T-cell (primary cell): ENCODE data around the gene KSR2. TPM values are rescaled to one million over a fixed set of nuclear protein-coding genes. Genes with fewer than 3 reads are reported as not detected.
"Not testable (repeated sequence)": the region's sequence is repeated elsewhere in the genome, so short reads cannot be mapped to it uniquely, and the experiment has no call there.

ENCODE experiments used
- ATAC-seq, 4 experiments: fragments of 200-7000 bp in 3 of 4; fragments of 150-1000 bp in 1 of 4; cut with Tn5 transposase; replicated peaks in 1 of 4; 1 replicate in 3 of 4; 2 replicates in 1 of 4; pipeline ENCODE4 v1.10.0; 2021; ENCODE audit warnings: moderate library complexity in 3 of 4, mild to moderate bottlenecking in 2 of 4, moderate number of reproducible peaks in 1 of 4
- CTCF ChIA-PET, 2 donors: fragments of 300-600 bp; sonication (Branson Sonifier 250); formaldehyde crosslinking; loops; one replicate each; lab custom pipeline; 2022; ENCODE audit warnings: antibody characterized with exemption in 2 of 2; lab: Charles Lee
- POLR2A ChIA-PET, 2 donors: fragments of 300-600 bp; sonication (Branson Sonifier 250); formaldehyde crosslinking; loops; one replicate each; lab custom pipeline; 2022; ENCODE audit warnings: antibody characterized with exemption in 2 of 2; lab: Charles Lee
- DNase-seq, 35 experiments: peaks; one replicate each; pipeline versions ENCODE4 v3.0.0 to v3.0.0-alpha.2; 2013 to 2023
- H3K27ac ChIP-seq: one replicate; pipeline ENCODE4 v1.5.1; 2013; ENCODE audit warnings: low read length
- H3K27me3 ChIP-seq, 2 experiments: replicated peaks in 1 of 2; 1 replicate in 1 of 2; 2 replicates in 1 of 2; pipeline versions ENCODE4 v1.6.1 to v1.7.0; 2013; ENCODE audit warnings: low read length in 1 of 2, mixed read lengths in 1 of 2; ENCODE audit not compliant: control insufficient read depth in 2 of 2, insufficient read depth in 2 of 2; ENCODE audit errors: extremely low read depth in 1 of 2
- H3K36me3 ChIP-seq, 2 donors: 1 replicate in 1 of 2; 2 replicates in 1 of 2; pipeline versions ENCODE4 v1.6.1 to v1.7.0; 2013; ENCODE audit warnings: low read length in 1 of 2; ENCODE audit not compliant: control insufficient read depth in 2 of 2, insufficient read depth in 1 of 2; ENCODE audit errors: extremely low read depth in 1 of 2
- H3K4me1 ChIP-seq, 2 experiments: 1 replicate in 1 of 2; 2 replicates in 1 of 2; pipeline versions ENCODE4 v1.6.1 to v1.7.0; 2013; ENCODE audit warnings: low read length in 2 of 2, mixed read lengths in 1 of 2; ENCODE audit not compliant: insufficient read depth in 2 of 2, control insufficient read depth in 1 of 2; ENCODE audit errors: extremely low read depth in 1 of 2
- H3K4me3 ChIP-seq, 2 donors: 1 replicate in 1 of 2; 2 replicates in 1 of 2; pipeline versions ENCODE4 v1.5.1 to v1.7.0; 2013; ENCODE audit warnings: mild to moderate bottlenecking in 2 of 2, low read length in 1 of 2, moderate library complexity in 1 of 2; ENCODE audit not compliant: control insufficient read depth in 1 of 2; ENCODE audit errors: extremely low read depth in 1 of 2
- H3K9me3 ChIP-seq: 2 replicates; pipeline ENCODE4 v1.7.0; 2013
- H3K27ac Mint-ChIP-seq, 2 donors: one replicate each; pipeline ENCODE4 v1.8.0; 2020 to 2021; ENCODE audit warnings: mild to moderate bottlenecking in 2 of 2, mixed read lengths in 2 of 2
- H3K27me3 Mint-ChIP-seq, 2 donors: one replicate each; pipeline ENCODE4 v1.8.0; 2021 to 2022; ENCODE audit warnings: mixed read lengths in 2 of 2
- H3K36me3 Mint-ChIP-seq: one replicate; pipeline ENCODE4 v1.8.0; 2021; ENCODE audit warnings: mixed read lengths
- H3K4me1 Mint-ChIP-seq, 3 donors: one replicate each; pipeline ENCODE4 v1.8.0; 2020 to 2022; ENCODE audit warnings: mixed read lengths in 3 of 3, mild to moderate bottlenecking in 1 of 3
- H3K4me3 Mint-ChIP-seq, 3 donors: one replicate each; pipeline ENCODE4 v1.8.0; 2020 to 2022; ENCODE audit warnings: mild to moderate bottlenecking in 3 of 3, mixed read lengths in 3 of 3, moderate library complexity in 3 of 3
- H3K9me3 Mint-ChIP-seq, 3 donors: one replicate each; pipeline ENCODE4 v1.8.0; 2020 to 2022; ENCODE audit warnings: mixed read lengths in 3 of 3
- WGBS: methylation state at CpG from one replicate; pipeline ENCODE4 v1.1.5; 2013; ENCODE audit warnings: missing lambda C conversion rate; ENCODE audit not compliant: insufficient coverage; 5-methylcytosine and 5-hydroxymethylcytosine counted together
- total RNA-seq, 35 experiments: library from RNA in 6 of 35; stranded (reverse) in 6 of 35; fragments of 120-200 nt in 1 of 35; gene quantifications; one replicate each; pipeline versions ENCODE4 v1.2.1 to v1.2.4 and lab custom pipeline; 2013 to 2026

KSR2 gene
- total RNA-seq, 5 donors from 2014 or later (not counting 1 experiment from before 2014, with no cell fraction given) = 0.03 to 0.10 (median 0.06) TPM

DNA sequence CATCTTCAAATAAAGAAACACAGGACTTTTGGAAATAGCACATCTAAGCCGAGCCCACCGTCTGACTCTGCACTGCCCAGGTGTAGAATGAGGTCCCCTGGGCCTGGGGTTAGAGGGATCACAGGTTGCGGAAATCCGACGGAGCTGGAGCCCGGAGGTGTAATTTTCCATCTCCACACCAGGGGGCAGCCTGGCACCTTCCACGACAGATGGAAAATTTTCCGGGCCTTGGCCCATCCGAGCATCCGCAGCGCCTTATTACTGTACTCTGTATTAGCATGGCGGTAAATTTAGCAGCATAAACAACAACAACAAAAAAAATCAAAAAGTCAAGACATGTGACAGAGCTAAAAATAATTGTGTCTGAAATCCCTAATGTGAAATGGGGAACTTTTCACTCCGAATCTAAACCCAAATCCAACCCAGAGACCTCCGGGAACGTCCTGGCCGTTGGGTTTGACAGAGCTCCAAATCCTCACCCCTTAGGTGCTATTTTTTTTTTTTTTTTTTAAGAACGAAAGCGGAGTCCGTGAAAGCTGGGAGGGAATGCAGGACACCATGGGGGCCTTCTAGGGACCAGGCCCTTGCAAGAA is 93.9 kb downstream of the KSR2 start:
- H3K9me3 ChIP-seq = no peaks in the 10 kb centered on the region
- no peak overlapping the region for H3K4me3 Mint-ChIP-seq
- 37% methylated on average over 8 of the region's 19 CpGs for WGBS
- H3K27ac ChIP-seq = no peak overlapping the region
- no peaks in the 10 kb centered on the region for H3K9me3 Mint-ChIP-seq
- no peak overlapping the region for H3K27ac Mint-ChIP-seq
- peaks cover 18 to 30% of the 10 kb centered on the region in 2 donors for H3K27me3 Mint-ChIP-seq
- peaks cover 0 to 11% of the 10 kb centered on the region in 2 experiments for H3K4me1 ChIP-seq
- H3K4me1 Mint-ChIP-seq = peaks cover 0 to 13% (median 10%) of the 10 kb centered on the region in 3 donors
- ChIA-PET CTCF (interaction anchor here (0.5 to 1.7 kb wide), 13 partner anchors 11 to 1730 kb away, joined by 3 to 10 read pairs (median 3); no protein-coding TSS in a partner anchor), POLR2A (interaction anchor here in 1 of 2 donors (0.6 kb wide), 1 partner anchor 33 kb away, joined by 7 read pairs; no protein-coding TSS in a partner anchor)
- H3K4me3 ChIP-seq = no peak overlapping the region
- H3K36me3 Mint-ChIP-seq = no peaks in the 10 kb centered on the region
- ATAC-seq (peak; percentile 41 to 58 (median 52)), DNase-seq (peak in 33 of 35 experiments; percentile 12 to 71 (median 41))
- H3K27me3 ChIP-seq = peaks cover 7 to 24% of the 10 kb centered on the region in 2 experiments
- H3K36me3 ChIP-seq = no peaks in the 10 kb centered on the region

DNA sequence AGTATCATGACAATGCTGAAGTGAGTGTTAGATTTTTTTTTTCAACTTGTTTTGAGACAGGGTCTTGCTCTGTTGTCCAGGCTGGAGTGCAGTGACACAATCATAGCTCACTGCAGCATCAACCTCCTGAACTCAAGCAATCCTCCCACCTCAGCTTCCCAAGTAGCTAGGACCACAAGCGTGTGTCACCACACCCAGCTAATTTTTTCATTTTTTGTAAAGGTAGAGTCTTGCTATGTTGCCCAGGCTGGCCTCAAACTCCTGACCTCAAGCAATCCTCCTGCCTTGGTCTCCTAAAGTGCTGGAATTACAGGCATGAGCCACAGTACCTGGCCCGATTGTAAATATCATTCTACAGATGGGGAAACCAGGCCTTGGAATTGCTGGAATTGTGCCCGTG is 94.6 kb downstream of the KSR2 start:
- H3K27me3 ChIP-seq = peaks cover 7 to 24% of the 10 kb centered on the region in 2 experiments
- ATAC-seq, H3K9me3 ChIP-seq, H3K36me3 Mint-ChIP-seq, H3K4me3 ChIP-seq, H3K27ac ChIP-seq, H3K27ac Mint-ChIP-seq, H3K4me3 Mint-ChIP-seq, H3K9me3 Mint-ChIP-seq, POLR2A ChIA-PET, DNase-seq, H3K36me3 ChIP-seq: not testable (repeated sequence)
- CTCF ChIA-PET = interaction anchor here in 1 of 2 donors (0.9 to 1.7 kb wide), 3 partner anchors 12 to 159 kb away, joined by 5 to 7 read pairs (median 5); no protein-coding TSS in a partner anchor
- Mint-ChIP-seq H3K4me1 (peaks cover 0 to 13% (median 10%) of the 10 kb centered on the region in 3 donors), H3K27me3 (peaks cover 18 to 30% of the 10 kb centered on the region in 2 donors)
- H3K4me1 ChIP-seq = peaks cover 0 to 11% of the 10 kb centered on the region in 2 experiments
- 90% methylated on average over 2 of the region's 3 CpGs for WGBS

DNA sequence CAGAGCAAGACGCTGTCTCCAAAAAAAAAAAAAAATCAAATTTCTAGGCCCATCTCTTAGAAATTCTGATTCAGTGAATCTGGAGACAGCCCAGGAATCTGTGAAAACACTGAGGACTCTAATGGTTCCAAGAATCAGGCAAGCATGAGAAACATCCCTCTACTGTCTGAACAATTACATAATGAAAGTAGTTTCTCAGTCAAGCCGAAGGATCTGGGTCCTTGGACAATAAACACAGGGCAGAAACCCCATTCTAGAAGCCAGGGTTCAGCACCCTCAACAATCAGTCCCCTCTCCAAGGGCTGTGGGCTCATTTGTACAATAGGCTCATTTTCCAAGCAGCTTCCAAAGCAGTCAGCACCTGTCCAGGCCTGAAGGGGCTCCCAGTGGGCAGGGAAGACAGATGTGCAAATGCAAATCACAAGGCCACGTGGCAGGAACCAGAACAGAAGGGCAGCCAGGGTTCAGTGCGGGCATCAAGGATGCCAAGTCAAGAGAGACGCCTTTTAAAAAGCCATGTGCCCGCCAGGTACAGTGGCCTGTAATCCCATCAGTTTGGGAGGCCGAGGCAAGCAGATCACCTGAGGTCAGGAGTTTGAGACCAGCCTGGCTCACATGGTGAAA is 96.1 kb downstream of the KSR2 start:
- H3K27ac ChIP-seq = no peak overlapping the region
- CTCF ChIA-PET = interaction anchor here (0.6 to 0.9 kb wide), 5 partner anchors 14 to 1693 kb away, joined by 3 to 11 read pairs (median 4); no protein-coding TSS in a partner anchor
- 82% methylated on average over 5 of the region's 7 CpGs for WGBS
- Mint-ChIP-seq H3K9me3 (no peaks in the 10 kb centered on the region), H3K4me1 (peaks cover 0 to 13% (median 10%) of the 10 kb centered on the region in 3 donors), H3K27me3 (peaks cover 7 to 22% of the 10 kb centered on the region in 2 donors), H3K36me3 (no peaks in the 10 kb centered on the region), H3K4me3 (no peak overlapping the region), H3K27ac (no peak overlapping the region)
- no peak overlapping the region for H3K4me3 ChIP-seq
- POLR2A ChIA-PET = no interaction called here
- H3K4me1 ChIP-seq = peaks cover 0 to 11% of the 10 kb centered on the region in 2 experiments
- DNase-seq (no peak), ATAC-seq (no peak)
- no peaks in the 10 kb centered on the region for H3K9me3 ChIP-seq
- no peaks in the 10 kb centered on the region for H3K36me3 ChIP-seq
- peaks cover 2 to 19% of the 10 kb centered on the region in 2 experiments for H3K27me3 ChIP-seq

DNA sequence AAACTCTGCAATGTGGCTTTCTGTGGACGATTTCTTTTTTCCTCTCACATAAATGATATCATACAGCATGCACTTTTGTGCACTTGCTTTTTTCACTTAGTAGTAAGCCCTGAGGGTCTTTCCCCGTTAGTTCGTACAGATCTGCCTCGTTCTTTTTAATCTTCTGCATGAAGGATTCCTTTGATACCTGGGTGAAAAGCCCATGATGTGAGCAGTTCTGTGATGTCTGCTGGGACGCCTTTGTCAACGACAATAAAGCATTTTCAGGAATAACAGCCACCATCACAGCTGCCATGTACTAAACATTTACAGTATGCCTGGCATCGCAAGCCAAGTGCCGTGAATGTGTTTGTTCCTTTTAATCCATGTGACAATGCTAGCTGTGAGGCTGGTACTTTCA is 99.2 kb downstream of the KSR2 start:
- Histone ChIP-seq H3K36me3 (no peaks in the 10 kb centered on the region), H3K4me3 (no peak overlapping the region), H3K27me3 (peaks cover 0 to 11% of the 10 kb centered on the region in 2 experiments), H3K4me1 (no peaks in the 10 kb centered on the region), H3K9me3 (no peaks in the 10 kb centered on the region), H3K27ac (no peak overlapping the region)
- no peaks in the 10 kb centered on the region for H3K9me3 Mint-ChIP-seq
- peaks cover 0 to 1% (median under 1%) of the 10 kb centered on the region in 3 donors for H3K4me1 Mint-ChIP-seq
- DNase-seq = no peak
- no peak for ATAC-seq
- no peak overlapping the region for H3K4me3 Mint-ChIP-seq
- 80% methylated on average over 3 of the region's 8 CpGs for WGBS
- no peaks in the 10 kb centered on the region for H3K36me3 Mint-ChIP-seq
- ChIA-PET POLR2A (no interaction called here), CTCF (interaction anchor here in 1 of 2 donors (0.6 kb wide), 1 partner anchor 36 kb away, joined by 5 read pairs; no protein-coding TSS in a partner anchor)
- no peak overlapping the region for H3K27ac Mint-ChIP-seq
- H3K27me3 Mint-ChIP-seq = peaks cover 2 to 8% of the 10 kb centered on the region in 2 donors

DNA sequence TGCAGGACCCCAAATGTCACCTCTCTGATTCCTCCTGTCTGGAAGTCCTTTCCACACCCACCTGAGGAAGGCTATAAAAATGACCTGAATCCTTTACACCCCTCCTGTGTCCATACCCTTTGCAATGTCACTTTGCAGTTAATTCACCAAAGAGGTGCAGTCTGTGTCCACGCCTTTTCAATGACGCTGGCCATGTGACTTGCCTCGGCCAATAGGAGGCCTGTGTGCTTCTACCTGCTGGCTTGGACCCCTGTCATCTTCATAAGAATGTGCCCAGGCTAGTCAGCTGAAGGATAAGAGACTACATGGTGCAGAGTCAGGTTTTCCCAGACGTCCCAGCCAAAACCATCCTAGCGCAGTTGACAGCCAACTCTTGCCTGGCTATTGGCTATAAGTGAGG is 101.4 kb downstream of the KSR2 start:
- WGBS = 80% methylated on average over 4 of the region's 5 CpGs
- CTCF ChIA-PET = no interaction called here
- ATAC-seq (no peak), DNase-seq (no peak)
- no peaks in the 10 kb centered on the region for H3K4me1 Mint-ChIP-seq
- no peak overlapping the region for H3K4me3 ChIP-seq
- no peak overlapping the region for H3K27ac Mint-ChIP-seq
- H3K36me3 Mint-ChIP-seq = no peaks in the 10 kb centered on the region
- no peak overlapping the region for H3K4me3 Mint-ChIP-seq
- H3K27ac ChIP-seq = no peak overlapping the region
- POLR2A ChIA-PET = no interaction called here
- peaks cover 0 to 15% of the 10 kb centered on the region in 2 experiments for H3K27me3 ChIP-seq
- H3K4me1 ChIP-seq = no peaks in the 10 kb centered on the region
- H3K36me3 ChIP-seq = no peaks in the 10 kb centered on the region
- no peaks in the 10 kb centered on the region for H3K9me3 ChIP-seq
- H3K27me3 Mint-ChIP-seq = peaks cover 3 to 13% of the 10 kb centered on the region in 2 donors
- H3K9me3 Mint-ChIP-seq = no peaks in the 10 kb centered on the region

DNA sequence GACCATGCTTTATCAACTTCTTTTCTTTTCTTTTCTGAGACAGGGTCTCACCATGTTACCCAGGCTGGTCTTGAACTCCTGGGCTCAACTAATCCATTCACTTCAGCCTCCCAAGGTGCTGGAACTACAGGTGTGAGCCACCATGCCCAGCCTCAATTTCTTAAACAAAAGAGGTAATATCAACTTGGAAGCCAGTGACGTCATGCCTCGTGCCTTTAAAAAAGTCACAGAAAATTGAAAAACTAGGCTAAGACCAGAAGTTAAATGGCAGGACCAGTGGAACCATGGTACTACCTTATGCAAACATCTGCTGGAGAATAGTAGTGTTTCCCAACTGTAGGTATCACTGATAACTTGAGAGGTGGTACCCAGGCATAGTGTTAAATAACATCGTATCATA is 103.3 kb downstream of the KSR2 start:
- Mint-ChIP-seq H3K27ac (no peak overlapping the region), H3K36me3 (no peaks in the 10 kb centered on the region), H3K4me3 (no peak overlapping the region), H3K4me1 (no peaks in the 10 kb centered on the region), H3K9me3 (no peaks in the 10 kb centered on the region), H3K27me3 (peaks cover 3 to 16% of the 10 kb centered on the region in 2 donors)
- CTCF ChIA-PET = no interaction called here
- H3K4me1 ChIP-seq = no peaks in the 10 kb centered on the region
- no peak overlapping the region for H3K27ac ChIP-seq
- WGBS = 61% methylated on average over 2 of the region's 3 CpGs
- no peaks in the 10 kb centered on the region for H3K9me3 ChIP-seq
- H3K4me3 ChIP-seq = no peak overlapping the region
- no peak for ATAC-seq
- no peaks in the 10 kb centered on the region for H3K36me3 ChIP-seq
- H3K27me3 ChIP-seq = peaks cover 0 to 15% of the 10 kb centered on the region in 2 experiments
- DNase-seq = no peak
- POLR2A ChIA-PET = no interaction called here
